Panc1 (cell line): ENCODE measurements around the gene PKD1L1. TPM values are rescaled to one million over a fixed set of nuclear protein-coding genes. Genes with fewer than 3 reads are reported as not detected.

Source experiments
- ATAC-seq: fragments of 200-7000 bp; cut with Tn5 transposase; 2 replicates; pipeline ENCODE4 v1.9.1; 2020; ENCODE audit warnings: mild to moderate bottlenecking, moderate library complexity
- BruUV-seq: library from RNA; stranded (reverse); fragments of 400-500 nt; replicated peaks from 2 replicates; lab custom pipeline; 2021; lab: Mats Ljungman, UMichigan
- CTCF ChIA-PET: fragments of 300-600 bp; sonication (Branson Sonifier 250); formaldehyde crosslinking; loops from one replicate; lab custom pipeline; 2022; ENCODE audit warnings: antibody characterized with exemption; lab: Charles Lee
- POLR2A ChIA-PET: fragments of 300-600 bp; sonication (Branson Sonifier 250); formaldehyde crosslinking; loops from one replicate; lab custom pipeline; 2022; ENCODE audit warnings: antibody characterized with exemption; lab: Charles Lee
- DNase-seq: peaks from one replicate; pipeline ENCODE4 v3.0.0-alpha.2; 2010; ENCODE audit warnings: low read depth, low spot score
- H3K27ac ChIP-seq: 2 replicates; pipeline ENCODE4 v1.5.1; 2011; ENCODE audit warnings: mild to moderate bottlenecking, low read length, inconsistent platforms
- H3K27me3 ChIP-seq: fragments of 200-500 bp; sonication (Bioruptor generic); 2 replicates; pipeline ENCODE4 v1.6.0; 2014; ENCODE audit warnings: low read length, inconsistent platforms; ENCODE audit not compliant: control insufficient read depth, insufficient read depth
- H3K36me3 ChIP-seq: fragments of 200-500 bp; sonication (Bioruptor generic); 2 replicates; pipeline ENCODE4 v1.5.1; 2014; ENCODE audit warnings: inconsistent platforms, mild to moderate bottlenecking, low read length, moderate library complexity; ENCODE audit not compliant: control insufficient read depth, insufficient read depth
- H3K4me1 ChIP-seq: 2 replicates; pipeline ENCODE4 v1.5.1; 2011; ENCODE audit warnings: inconsistent platforms, mild to moderate bottlenecking, low read length, moderate library complexity; ENCODE audit not compliant: control insufficient read depth, insufficient read depth
- H3K4me3 ChIP-seq, 2 experiments: 2 replicates each; pipeline ENCODE4 v1.5.1; 2011 to 2012; ENCODE audit warnings: low read depth in 2 of 2, low read length in 2 of 2, mild to moderate bottlenecking in 2 of 2, inconsistent platforms in 1 of 2, moderate library complexity in 1 of 2
- H3K9me3 ChIP-seq: fragments of 200-500 bp; sonication (Bioruptor generic); 2 replicates; pipeline ENCODE4 v1.5.1; 2014; ENCODE audit warnings: low read depth, mild to moderate bottlenecking, inconsistent platforms, low read length, moderate library complexity; ENCODE audit not compliant: control insufficient read depth, insufficient read depth
- CTCF ChIP-seq: fragments of 450-650 bp; IDR thresholded peaks from 2 replicates; pipeline ENCODE4 v1.5.1; 2017; ENCODE audit warnings: mild to moderate bottlenecking
- POLR2AphosphoS5 ChIP-seq: IDR thresholded peaks from 2 replicates; pipeline ENCODE4 v1.6.1; 2012; ENCODE audit warnings: mild to moderate bottlenecking, low read depth, low read length, moderate library complexity
- REST ChIP-seq, 2 experiments: IDR thresholded peaks; 2 replicates each; pipeline ENCODE4 v1.6.1; 2011 to 2012; ENCODE audit warnings: low read depth in 2 of 2, control low read depth in 1 of 2, low read length in 1 of 2, mild to moderate bottlenecking in 1 of 2, moderate library complexity in 1 of 2; ENCODE audit not compliant: insufficient read depth in 1 of 2
- SIN3A ChIP-seq: IDR thresholded peaks from 2 replicates; pipeline ENCODE4 v1.6.1; 2012; ENCODE audit warnings: low read depth, mild to moderate bottlenecking, low read length, moderate library complexity, borderline replicate concordance; ENCODE audit not compliant: insufficient read depth
- TCF7L2 ChIP-seq: IDR thresholded peaks from 2 replicates; pipeline ENCODE4 v1.6.1; 2011; ENCODE audit warnings: mild to moderate bottlenecking, low read depth, low read length, inconsistent platforms
- in situ Hi-C: cut with HindIII; loops from 2 replicates; pipeline ENCODE4 v1.10.0; 2016; ENCODE audit warnings: low sequenced_read_pairs, low pct_unique_long_range_greater_than_20kb
- intact Hi-C: fragments of 100-400 bp; cut with micrococcal nuclease; formaldehyde crosslinking; loops from one replicate; pipeline ENCODE4 v1.10.0; 2022; ENCODE audit not compliant: unreplicated experiment
- total RNA-seq: library from RNA; stranded (reverse); gene quantifications from one replicate; pipeline ENCODE4 v1.2.1, GENCODE V29; 2021; ENCODE audit not compliant: unreplicated experiment

PKD1L1 gene
- total RNA-seq, 1 experiment from 2014 or later = 2.2 TPM

- Histone ChIP-seq H3K4me1 (peaks cover 27% of the 10 kb centered on the region), H3K9me3 (no peaks in the 10 kb centered on the region), H3K27ac (peak overlapping the region; percentile 100), H3K36me3 (no peaks in the 10 kb centered on the region), H3K4me3 (no peak overlapping the region), H3K27me3 (no peaks in the 10 kb centered on the region)
- CTCF ChIA-PET = interaction anchor here (0.6 to 1.4 kb wide), 3 partner anchors 14 to 165 kb away, joined by 5 to 6 read pairs (median 5); no protein-coding TSS in a partner anchor
- TF ChIP-seq POLR2AphosphoS5 (peak; percentile 37; the same call in 1 of the 2 replicates), REST (IDR thresholded peaks at IDR 0.05; ENCODE audit: insufficient read depth in 1 of 2, low read depth in 2 of 2, low read length in 1 of 2) (no peak)
- ATAC-seq = no peak
- intact Hi-C loops (no loop called here), in situ Hi-C loops (no loop called here)
- no peak for DNase-seq
- POLR2A ChIA-PET = interaction anchor here (0.6 to 1.1 kb wide), 3 partner anchors 78 to 220 kb away, joined by 3 to 8 read pairs (median 3); no protein-coding TSS in a partner anchor
- BruUV-seq = no TSS peak
Measured at GRCh38 chr7:47758546-47758945, 189.7 kb downstream of the PKD1L1 start.

DNA sequence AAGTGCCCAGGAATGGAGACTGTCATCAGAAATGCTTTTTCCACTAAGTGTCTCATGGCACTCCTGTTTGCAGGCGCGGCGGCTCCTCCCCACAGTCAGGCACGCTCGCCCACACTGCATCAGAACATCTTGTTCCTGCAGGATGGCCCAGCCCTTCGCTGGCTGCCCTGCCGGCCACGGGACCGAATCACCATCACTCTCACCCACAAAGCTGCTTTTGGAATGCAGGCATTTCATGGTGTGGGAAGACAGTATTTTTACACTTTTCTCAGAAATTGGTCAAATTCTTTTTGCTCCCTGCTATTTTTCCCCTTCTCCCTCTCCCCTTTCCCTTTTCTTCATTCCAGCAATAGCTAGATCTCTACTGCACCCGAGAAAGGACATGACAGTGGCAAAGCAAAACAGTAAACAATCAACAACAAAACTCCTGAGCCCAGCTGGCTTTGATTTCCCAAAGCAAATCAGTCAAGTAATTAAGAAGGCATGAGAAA is 190.3 kb downstream of the PKD1L1 start:
- in situ Hi-C loops (no loop called here), intact Hi-C loops (no loop called here)
- H3K27me3 ChIP-seq = no peaks in the 10 kb centered on the region
- POLR2A ChIA-PET = interaction anchor here (0.6 to 1.1 kb wide), 2 partner anchors 78 to 220 kb away, joined by 3 to 8 read pairs; no protein-coding TSS in a partner anchor
- ATAC-seq (peak; percentile 47; the same call in 1 of the 2 replicates), DNase-seq (no peak)
- H3K4me3 ChIP-seq = no peak overlapping the region
- peak overlapping the region; percentile 100 for H3K27ac ChIP-seq
- no peaks in the 10 kb centered on the region for H3K9me3 ChIP-seq
- no peak for TF ChIP-seq CTCF
- TF ChIP-seq REST (IDR thresholded peaks at IDR 0.05; ENCODE audit: insufficient read depth in 1 of 2, low read depth in 2 of 2, low read length in 1 of 2) = no peak
- no peak for TF ChIP-seq SIN3A
- TF ChIP-seq TCF7L2 = no peak
- no peak for TF ChIP-seq POLR2AphosphoS5
- CTCF ChIA-PET = interaction anchor here (0.6 to 1.4 kb wide), 2 partner anchors 13 to 62 kb away, joined by 5 read pairs; no protein-coding TSS in a partner anchor
- H3K36me3 ChIP-seq = no peaks in the 10 kb centered on the region
- no TSS peak for BruUV-seq
- peaks cover 24% of the 10 kb centered on the region for H3K4me1 ChIP-seq
